GM12878 (cell line): Measurements from ENCODE around the gene SENP1. TPM values are rescaled to one million over a fixed set of nuclear protein-coding genes. Genes with fewer than 3 reads are reported as not detected.
"Not testable (repeated sequence)": the region's sequence is repeated elsewhere in the genome, so short reads cannot be mapped to it uniquely, and the experiment has no call there.

ENCODE experiments used
- ATAC-seq: fragments of 200-7000 bp; cut with Tn5 transposase; 3 replicates; pipeline ENCODE4 v1.9.1; 2020; ENCODE audit warnings: mild to moderate bottlenecking, moderate library complexity
- BruUV-seq: library from RNA; stranded (reverse); fragments of 400-500 nt; replicated peaks from 2 replicates; lab custom pipeline; 2021; lab: Mats Ljungman, UMichigan
- CTCF ChIA-PET: fragments of 300-600 bp; sonication (Branson Sonifier 250); formaldehyde crosslinking; extraction: SDS; loops from one replicate; lab custom pipeline; 2021; ENCODE audit warnings: inconsistent platforms; lab: Yijun Ruan, JAX
- POLR2A ChIA-PET: fragments of 350-600 bp; formaldehyde crosslinking; extraction: SDS; loops from one replicate; lab custom pipeline; 2021; ENCODE audit warnings: inconsistent platforms; lab: Charles Lee
- RAD21 ChIA-PET: fragments of 300-600 bp; sonication (Branson Sonifier 250); formaldehyde crosslinking; loops from one replicate; lab custom pipeline; 2023; ENCODE audit warnings: antibody characterized with exemption; ENCODE audit not compliant: unreplicated experiment; lab: Charles Lee
- SMC1A ChIA-PET: fragments of 300-600 bp; sonication (Branson Sonifier 250); formaldehyde crosslinking; loops from one replicate; lab custom pipeline; 2023; ENCODE audit not compliant: unreplicated experiment, uncharacterized antibody; lab: Charles Lee
- DNase-seq: peaks from one replicate; pipeline ENCODE4 v3.0.0-alpha.2; 2011; ENCODE audit warnings: low read depth, low spot score
- FAIRE-seq: peaks from 3 replicates; lab custom pipeline; 2011; peaks lifted over from hg19 to GRCh38; lab: Jason Lieb, UNC
- H2AFZ ChIP-seq: 2 replicates; pipeline ENCODE4 v1.6.0; 2011; ENCODE audit warnings: low read depth, low read length, control low read depth; ENCODE audit not compliant: control insufficient read depth
- H3K27ac ChIP-seq: 2 replicates; pipeline ENCODE4 v1.5.1; 2011; ENCODE audit warnings: control low read depth; ENCODE audit not compliant: control insufficient read depth, insufficient read depth
- H3K27me3 ChIP-seq, 2 experiments: replicated peaks in 1 of 2; 2 replicates each; pipeline versions ENCODE4 v1.6.0 to v1.6.1; 2011; ENCODE audit warnings: low read length in 1 of 2; ENCODE audit not compliant: control insufficient read depth in 2 of 2, insufficient read depth in 2 of 2
- H3K36me3 ChIP-seq, 2 experiments: 2 replicates each; pipeline ENCODE4 v1.5.1; 2011; ENCODE audit warnings: low read length in 1 of 2; ENCODE audit not compliant: control insufficient read depth in 2 of 2, insufficient read depth in 2 of 2
- H3K4me1 ChIP-seq: 2 replicates; pipeline ENCODE4 v1.6.1; 2011; ENCODE audit warnings: mild to moderate bottlenecking, low read length, moderate library complexity, mixed read lengths; ENCODE audit not compliant: control insufficient read depth, insufficient read depth
- H3K4me2 ChIP-seq: 2 replicates; pipeline ENCODE4 v1.6.0; 2011; ENCODE audit warnings: control low read depth; ENCODE audit not compliant: control insufficient read depth, insufficient read depth
- H3K4me3 ChIP-seq: fragments of 200-600 bp; sonication (generic); 2 replicates; pipeline ENCODE4 v1.5.1; 2016
- H3K79me2 ChIP-seq: 2 replicates; pipeline ENCODE4 v1.6.0; 2011; ENCODE audit warnings: low read length; ENCODE audit not compliant: control insufficient read depth, insufficient read depth
- H3K9ac ChIP-seq: 2 replicates; pipeline ENCODE4 v1.8.0; 2011; ENCODE audit warnings: low read length, control low read depth, mixed read lengths; ENCODE audit not compliant: control insufficient read depth, insufficient read depth
- H3K9me3 ChIP-seq: replicated peaks from 3 replicates; pipeline ENCODE4 v1.5.1; 2011; ENCODE audit warnings: mild to moderate bottlenecking, low read length; ENCODE audit not compliant: control insufficient read depth, insufficient read depth
- H4K20me1 ChIP-seq: 2 replicates; pipeline ENCODE4 v1.6.0; 2011; ENCODE audit not compliant: control insufficient read depth, insufficient read depth
- BCL11A ChIP-seq: IDR thresholded peaks from 2 replicates; pipeline ENCODE4 v1.6.1; 2011; ENCODE audit warnings: low read depth, low read length
- CBX3 ChIP-seq: fragments of 200-600 bp; sonication (generic); IDR thresholded peaks from 2 replicates; pipeline ENCODE4 v1.6.1; 2016; ENCODE audit warnings: low read depth, borderline replicate concordance
- CHD4 ChIP-seq: fragments of 200-600 bp; sonication (generic); IDR thresholded peaks from 2 replicates; pipeline ENCODE4 v1.6.1; 2016; ENCODE audit warnings: mild to moderate bottlenecking
- IKZF1 ChIP-seq: fragments of 450-650 bp; conservative IDR thresholded peaks from 2 replicates; pipeline ENCODE4 v1.6.1; 2017; ENCODE audit warnings: antibody characterized with exemption, mild to moderate bottlenecking
- IKZF2 ChIP-seq, 2 experiments: fragments of 450-650 bp; IDR thresholded peaks; 2 replicates each; pipeline ENCODE4 v1.6.1; 2017; ENCODE audit warnings: mild to moderate bottlenecking in 2 of 2, moderate library complexity in 2 of 2
- IRF4 ChIP-seq: IDR thresholded peaks from 2 replicates; pipeline ENCODE4 v1.6.1; 2011; ENCODE audit warnings: low read depth, low read length
- JUND ChIP-seq: IDR thresholded peaks from 2 replicates; pipeline ENCODE4 v1.6.1; 2012; ENCODE audit warnings: low read depth, mild to moderate bottlenecking, low read length, improper control_type of control experiment, moderate library complexity
- LARP7 ChIP-seq: fragments of 450-650 bp; IDR thresholded peaks from 2 replicates; pipeline ENCODE4 v1.6.1; 2017; ENCODE audit warnings: mild to moderate bottlenecking
- MTA2 ChIP-seq: fragments of 450-650 bp; IDR thresholded peaks from 2 replicates; pipeline ENCODE4 v1.6.1; 2016; ENCODE audit warnings: low read depth, mild to moderate bottlenecking, moderate library complexity
- NBN ChIP-seq: fragments of 450-650 bp; IDR thresholded peaks from 2 replicates; pipeline ENCODE4 v1.6.1; 2016
- PML ChIP-seq: IDR thresholded peaks from 2 replicates; pipeline ENCODE4 v1.6.1; 2012; ENCODE audit warnings: low read length, inconsistent platforms
- POLR2A ChIP-seq: IDR thresholded peaks from 2 replicates; pipeline ENCODE4 v1.6.1; 2011; ENCODE audit warnings: low read depth, mild to moderate bottlenecking, low read length
- POU2F2 ChIP-seq: IDR thresholded peaks from 3 replicates; pipeline ENCODE4 v1.6.1; 2011; ENCODE audit warnings: low read depth, mild to moderate bottlenecking, low read length, borderline replicate concordance
- RB1 ChIP-seq: fragments of 450-650 bp; formaldehyde crosslinking; IDR thresholded peaks from 2 replicates; pipeline ENCODE4 v1.6.1; 2017; ENCODE audit warnings: mild to moderate bottlenecking, borderline replicate concordance
- SMARCA5 ChIP-seq: fragments of 450-650 bp; IDR thresholded peaks from 2 replicates; pipeline ENCODE4 v1.6.1; 2017; ENCODE audit warnings: mild to moderate bottlenecking
- STAT1 ChIP-seq: fragments of 450-650 bp; conservative IDR thresholded peaks from 2 replicates; pipeline ENCODE4 v1.6.1; 2014; ENCODE audit warnings: antibody characterized with exemption, mild to moderate bottlenecking
- USF2 ChIP-seq: IDR thresholded peaks from 2 replicates; pipeline ENCODE4 v1.6.1; 2011; ENCODE audit warnings: low read depth, low read length, improper control_type of control experiment, borderline replicate concordance
- WGBS: methylation state at CpG from one replicate; pipeline ENCODE4 v1.1.6; 2016; ENCODE audit warnings: low lambda C conversion rate; ENCODE audit not compliant: insufficient replicate concordance, insufficient coverage; ENCODE audit errors: missing lambda C conversion rate; 5-methylcytosine and 5-hydroxymethylcytosine counted together
- in situ Hi-C: fragments of 300-500 bp; cut with MboI; formaldehyde crosslinking; loops from 9 replicates; pipeline ENCODE4 v1.14.3; 2018; ENCODE audit warnings: mixed read lengths
- intact Hi-C: fragments of 100-400 bp; cut with micrococcal nuclease; formaldehyde crosslinking; loops from one replicate; pipeline ENCODE4 v1.14.2; 2022; ENCODE audit not compliant: unreplicated experiment
- polyA plus RNA-seq, 11 experiments: library from polyadenylated mRNA; depleted of rRNA in 4 of 11; unstranded in 6 of 11; stranded (reverse) in 5 of 11; fragments of >200 nt; fragmentation: Nextera tagmentation in 4 of 11; fragmentation: Illumina TruSeq in 1 of 11; extraction: Ambion mirVana in 4 of 11; extraction: Trizol in 1 of 11; gene quantifications; 1 replicate in 1 of 11; 2 replicates in 10 of 11; pipeline versions ENCODE4 v1.2.1 to v1.2.3, GENCODE V29; 2011 to 2016; ENCODE audit warnings: inconsistent platforms in 2 of 11, missing spikeins in 2 of 11, low read depth in 1 of 11
- total RNA-seq, 4 experiments: library from RNA; depleted of rRNA in 3 of 4; stranded (reverse); fragments of >200 nt in 3 of 4; fragmentation: Illumina TruSeq in 1 of 4; extraction: Trizol in 1 of 4; gene quantifications; 2 replicates each; pipeline versions ENCODE4 v1.2.1 to v1.2.3, GENCODE V29; 2013 to 2021

Gene SENP1
- total and polyA plus RNA-seq, 10 of the 15 experiments (the other 5 are each of a cell fraction or from before 2014, with no cell fraction given), result 8.1 to 52.4 (median 26.1) TPM

GRCh38 chr12:48125542-48125941, 19.7 kb upstream of the SENP1 start:
- intact Hi-C loops, FAIRE-seq, H2AFZ ChIP-seq, H3K27ac ChIP-seq, in situ Hi-C loops, H3K9ac ChIP-seq, POLR2A ChIA-PET, H4K20me1 ChIP-seq, H3K79me2 ChIP-seq, ATAC-seq, H3K4me3 ChIP-seq, H3K9me3 ChIP-seq, BruUV-seq, H3K4me2 ChIP-seq, H3K4me1 ChIP-seq, H3K27me3 ChIP-seq, DNase-seq: not testable (repeated sequence)
- 98% methylated on average over 2 of the region's 5 CpGs for WGBS
- ChIA-PET CTCF (interaction anchor here (2.0 kb wide), 1 partner anchor 32 kb away, joined by 4 read pairs; the partner anchor contains the start of gene ASB8), SMC1A (interaction anchor here (1.4 to 1.6 kb wide), 2 partner anchors 11 to 12 kb away, joined by 3 to 6 read pairs; no protein-coding TSS in a partner anchor), RAD21 (interaction anchor here (1.1 kb wide), 1 partner anchor 23 kb away, joined by 4 read pairs; no protein-coding TSS in a partner anchor)
- H3K36me3 ChIP-seq, result peaks cover 1 to 29% of the 10 kb centered on the region in 2 experiments

GRCh38 chr12:48123169-48123568, 17.3 kb upstream of the SENP1 start:
- Histone ChIP-seq H3K9me3 (no peaks in the 10 kb centered on the region), H3K4me3 (no peak overlapping the region), H2AFZ (no peak overlapping the region), H3K4me2 (no peak overlapping the region), H4K20me1 (no peaks in the 10 kb centered on the region), H3K4me1 (peaks cover 6% of the 10 kb centered on the region), H3K36me3 (peaks cover 1 to 26% of the 10 kb centered on the region in 2 experiments), H3K27me3 (no peaks in the 10 kb centered on the region), H3K79me2 (peaks cover 23% of the 10 kb centered on the region), H3K9ac (no peak overlapping the region), H3K27ac (no peak overlapping the region)
- ChIA-PET RAD21 (no interaction called here), SMC1A (no interaction called here), CTCF (interaction anchor here (1.1 kb wide), 1 partner anchor 218 kb away, joined by 3 read pairs; no protein-coding TSS in a partner anchor), POLR2A (no interaction called here)
- DNase-seq (no peak), ATAC-seq (no peak), FAIRE-seq (no peak)
- BruUV-seq, result no TSS peak
- 96% methylated on average over 4 of the region's 4 CpGs for WGBS
- in situ Hi-C loops, result no loop called here
- intact Hi-C loops, result no loop called here
- TF ChIP-seq POU2F2, result no peak
- TF ChIP-seq POLR2A, result no peak
- TF ChIP-seq JUND, result no peak
- TF ChIP-seq STAT1, result no peak
- TF ChIP-seq BCL11A, result no peak
- TF ChIP-seq IRF4, result no peak
- TF ChIP-seq CHD4, result no peak
- TF ChIP-seq SMARCA5, result no peak
- no peak for TF ChIP-seq IKZF2 (IDR thresholded peaks at IDR 0.05)
- TF ChIP-seq RB1, result no peak
- no peak for TF ChIP-seq PML
- TF ChIP-seq LARP7, result no peak
- TF ChIP-seq CBX3, result no peak
- no peak for TF ChIP-seq IKZF1
- TF ChIP-seq USF2, result no peak
- no peak for TF ChIP-seq MTA2
- TF ChIP-seq NBN, result no peak
